HL-60 (cell line): ENCODE measurements around the gene AP1S3.

ENCODE experiments used
- CTCF ChIP-seq: IDR thresholded peaks from one replicate; pipeline ENCODE4 v1.5.1; 2011; ENCODE audit warnings: low read length, control low read depth, inconsistent platforms; ENCODE audit not compliant: insufficient read depth
- POLR2AphosphoS5 ChIP-seq: IDR thresholded peaks from 2 replicates; pipeline ENCODE4 v1.6.1; 2012; ENCODE audit warnings: low read depth
- REST ChIP-seq: IDR thresholded peaks from 2 replicates; pipeline ENCODE4 v1.6.1; 2012; ENCODE audit warnings: low read depth; ENCODE audit not compliant: insufficient replicate concordance

DNA sequence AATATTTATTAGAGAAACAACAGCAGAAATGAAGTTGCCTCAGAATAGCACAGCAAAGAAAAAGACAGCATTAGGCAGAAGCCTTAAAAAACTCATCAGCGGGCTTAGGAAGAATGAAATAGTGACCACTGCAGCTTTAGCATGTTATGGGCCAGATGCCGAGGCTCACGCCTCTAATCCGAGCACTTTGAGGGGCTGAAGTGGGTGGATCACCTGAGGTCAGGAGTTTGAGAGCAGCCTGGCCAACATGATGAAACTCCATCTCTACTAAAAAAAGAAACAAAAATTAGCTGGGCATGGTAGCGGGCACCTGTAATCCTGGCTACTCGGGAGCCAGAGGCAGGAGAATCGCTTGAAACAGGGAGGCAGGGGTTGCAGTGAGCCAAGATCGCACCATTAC, 32.4 kb downstream of the AP1S3 start:
- TF ChIP-seq REST (no peak), POLR2AphosphoS5 (no peak), CTCF (no peak)
